Left lung (tissue), 10 donors: ENCODE measurements around the gene CNTN5. TPM values are rescaled to one million over a fixed set of nuclear protein-coding genes. Genes with fewer than 3 reads are reported as not detected.

ENCODE experiments used
- ATAC-seq: fragments of 200-7000 bp; cut with Tn5 transposase; one replicate; pipeline ENCODE4 v1.9.1; 2020; ENCODE audit warnings: moderate library complexity
- DNase-seq, 4 donors: peaks; one replicate each; pipeline ENCODE4 v3.0.0-alpha.2; 2013 to 2020
- H3K27ac ChIP-seq, 2 donors: fragments of 200-600 bp; sonication (generic) in 1 of 2; one replicate each; pipeline versions ENCODE4 v1.5.0 to v1.8.0; 2020 to 2021
- H3K27me3 ChIP-seq, 2 donors: fragments of 200-600 bp; sonication (generic) in 1 of 2; one replicate each; pipeline versions ENCODE4 v1.5.0 to v1.8.0; 2020 to 2021
- H3K36me3 ChIP-seq, 2 donors: fragments of 200-600 bp; sonication (generic) in 1 of 2; one replicate each; pipeline versions ENCODE4 v1.5.0 to v1.8.0; 2020 to 2021
- H3K4me1 ChIP-seq, 2 donors: fragments of 200-600 bp; one replicate each; pipeline ENCODE4 v1.8.0; 2021
- H3K4me3 ChIP-seq, 2 donors: fragments of 200-600 bp; sonication (generic) in 1 of 2; one replicate each; pipeline versions ENCODE4 v1.5.0 to v1.8.0; 2020 to 2021; ENCODE audit warnings: mild to moderate bottlenecking in 1 of 2
- H3K9me3 ChIP-seq, 2 donors: fragments of 200-600 bp; sonication (generic) in 1 of 2; one replicate each; pipeline versions ENCODE4 v1.5.0 to v1.8.0; 2020 to 2021
- CTCF ChIP-seq, 2 donors: fragments of 200-600 bp; sonication (generic) in 1 of 2; IDR thresholded peaks; one replicate each; pipeline versions ENCODE4 v1.5.0 to v1.8.0; 2021; ENCODE audit warnings: antibody characterized with exemption in 2 of 2
- intact Hi-C, 2 donors: fragments of 100-400 bp; cut with DNase I; formaldehyde crosslinking; loops; one replicate each; pipeline versions ENCODE4 v1.11.2 to v1.14.2; 2022
- polyA plus RNA-seq, 6 donors: library from polyadenylated mRNA; unstranded; fragments of 120-200 nt; gene quantifications; one replicate each; pipeline ENCODE4 v1.2.1, GENCODE V29; 2013; ENCODE audit not compliant: insufficient read length in 6 of 6
- total RNA-seq, 2 donors: library from RNA; stranded (reverse); fragmentation: NEBNext Ultra II Directional; extraction: Animal tissue kit (Norgen Biotek cat#: 25700); gene quantifications; one replicate each; pipeline ENCODE4 v1.2.1, GENCODE V29; 2021
- donor health status: DM: no; HTN: yes; CAD: no.
- donor health status: DM: no; HTN: no; CAD: no.

Gene CNTN5
- total and polyA plus RNA-seq, 8 donors, result 0.08 to 0.34 (median 0.24) TPM; not detected in 1

- H3K4me3 ChIP-seq, result no peak overlapping the region
- H3K27ac ChIP-seq, result no peak overlapping the region
- ATAC-seq (no peak), DNase-seq (no peak)
- H3K9me3 ChIP-seq, result no peaks in the 10 kb centered on the region
- H3K36me3 ChIP-seq, result no peaks in the 10 kb centered on the region
- intact Hi-C loops, result no loop called here
- TF ChIP-seq CTCF (IDR thresholded peaks at IDR 0.05), result no peak
- no peaks in the 10 kb centered on the region for H3K4me1 ChIP-seq
- H3K27me3 ChIP-seq, result no peaks in the 10 kb centered on the region
Measured at GRCh38 chr11:99683933-99684332, 663.2 kb downstream of the CNTN5 start.

- DNase-seq (no peak), ATAC-seq (peak; percentile 85)
- intact Hi-C loops, result no loop called here
- Histone ChIP-seq H3K27ac (no peak overlapping the region), H3K4me3 (no peak overlapping the region), H3K27me3 (no peaks in the 10 kb centered on the region), H3K36me3 (no peaks in the 10 kb centered on the region), H3K4me1 (no peaks in the 10 kb centered on the region), H3K9me3 (peaks cover 0 to 12% of the 10 kb centered on the region in 2 donors)
- TF ChIP-seq CTCF (IDR thresholded peaks at IDR 0.05), result no peak
Measured at GRCh38 chr11:99686838-99687237, 666.1 kb downstream of the CNTN5 start.

GRCh38 chr11:99687320-99687719 is 666.6 kb downstream of the CNTN5 start:
- ATAC-seq, result peak; percentile 81
- TF ChIP-seq CTCF (IDR thresholded peaks at IDR 0.05), result no peak
- H3K36me3 ChIP-seq, result no peaks in the 10 kb centered on the region

GRCh38 chr11:99693941-99694492 is 673.3 kb downstream of the CNTN5 start:
- Histone ChIP-seq H3K4me3 (no peak overlapping the region), H3K27me3 (no peaks in the 10 kb centered on the region), H3K4me1 (peaks cover 0 to 3% of the 10 kb centered on the region in 2 donors), H3K27ac (peak overlapping the region in 1 of 2 donors; percentile 13), H3K9me3 (peaks cover 0 to 18% of the 10 kb centered on the region in 2 donors), H3K36me3 (no peaks in the 10 kb centered on the region)
- peak; percentile 80 for ATAC-seq
- no peak for TF ChIP-seq CTCF (IDR thresholded peaks at IDR 0.05)
- peak in 1 of 4 donors; percentile 7 for DNase-seq
- intact Hi-C loops, result no loop called here

More at GRCh38 chr11:99687320-99687719, 666.6 kb downstream of the CNTN5 start:
- DNase-seq, result no peak
- no peak overlapping the region for H3K27ac ChIP-seq
- no peak overlapping the region for H3K4me3 ChIP-seq
- no peaks in the 10 kb centered on the region for H3K27me3 ChIP-seq
- no peaks in the 10 kb centered on the region for H3K4me1 ChIP-seq
- H3K9me3 ChIP-seq, result peaks cover 0 to 17% of the 10 kb centered on the region in 2 donors
- intact Hi-C loops, result no loop called here

- intact Hi-C loops, result no loop called here
- Histone ChIP-seq H3K4me1 (peaks cover 0 to 3% of the 10 kb centered on the region in 2 donors), H3K36me3 (no peaks in the 10 kb centered on the region), H3K27me3 (no peaks in the 10 kb centered on the region), H3K27ac (no peak overlapping the region), H3K4me3 (no peak overlapping the region), H3K9me3 (peaks cover 0 to 11% of the 10 kb centered on the region in 2 donors)
- no peak for ATAC-seq
- no peak for DNase-seq
- TF ChIP-seq CTCF (IDR thresholded peaks at IDR 0.05), result no peak
Measured at GRCh38 chr11:99695106-99695505, 674.4 kb downstream of the CNTN5 start.
